Measurements from ENCODE around the gene KCTD14.
"Not testable (repeated sequence)": the region's sequence is repeated elsewhere in the genome, so short reads cannot be mapped to it uniquely, and the experiment has no call there.

Gene KCTD14

GRCh38 chr11:78045851-78046485 lies 22.9 kb upstream of the KCTD14 start:
- DNase-seq: peak; percentile 74

GRCh38 chr11:78044706-78045105 lies 21.6 kb upstream of the KCTD14 start:
- no peak for DNase-seq

GRCh38 chr11:78041843-78042440 lies 18.9 kb upstream of the KCTD14 start:
- DNase-seq: no peak

- not testable (repeated sequence) for DNase-seq
Measured at GRCh38 chr11:78041380-78041719, 18.3 kb upstream of the KCTD14 start.

GRCh38 chr11:78040691-78041379 lies 17.8 kb upstream of the KCTD14 start:
- no peak for DNase-seq

- no peak for DNase-seq
Measured at GRCh38 chr11:78039919-78040671, 17.0 kb upstream of the KCTD14 start.

- no peak for DNase-seq
Measured at GRCh38 chr11:78039391-78039918, 16.4 kb upstream of the KCTD14 start.

GRCh38 chr11:78038697-78039313 lies 15.7 kb upstream of the KCTD14 start:
- DNase-seq: no peak

- DNase-seq: no peak
Measured at GRCh38 chr11:78037825-78038620, 14.9 kb upstream of the KCTD14 start.

- no peak for DNase-seq
Measured at GRCh38 chr11:78037056-78037455, 14.0 kb upstream of the KCTD14 start.

- DNase-seq: no peak
Measured at GRCh38 chr11:78036313-78036712, 13.2 kb upstream of the KCTD14 start.

GRCh38 chr11:78034623-78035022 lies 11.5 kb upstream of the KCTD14 start:
- no peak for DNase-seq

- no peak for DNase-seq
Measured at GRCh38 chr11:78033040-78033439, 10.0 kb upstream of the KCTD14 start.

- no peak for DNase-seq
Measured at GRCh38 chr11:78032090-78032489, 9.0 kb upstream of the KCTD14 start.

- no peak for DNase-seq
Measured at GRCh38 chr11:78031629-78032028, 8.6 kb upstream of the KCTD14 start.

GRCh38 chr11:78030429-78031325 lies 7.6 kb upstream of the KCTD14 start:
- DNase-seq: no peak

GRCh38 chr11:78028423-78028822 lies 5.3 kb upstream of the KCTD14 start:
- DNase-seq: not testable (repeated sequence)

GRCh38 chr11:78027759-78028158 lies 4.7 kb upstream of the KCTD14 start:
- no peak for DNase-seq

- no peak for DNase-seq
Measured at GRCh38 chr11:78025378-78025777, 2.3 kb upstream of the KCTD14 start.

- DNase-seq: no peak
Measured at GRCh38 chr11:78023426-78023825, 350 bp upstream of the KCTD14 start.

GRCh38 chr11:78021611-78022010 lies 1.5 kb downstream of the KCTD14 start:
- DNase-seq: no peak

All from activated CD4-positive, alpha-beta T cell treated with anti-CD3 and anti-CD28 coated beads, Interleukin-2, amount 50 U/mL, for 1 hour (primary cell).